Glomerular endothelial cell (primary cell): ENCODE data around the gene MACROD2. TPM values are rescaled to one million over a fixed set of nuclear protein-coding genes. Genes with fewer than 3 reads are reported as not detected.
"Not testable (repeated sequence)": the region's sequence is repeated elsewhere in the genome, so short reads cannot be mapped to it uniquely, and the experiment has no call there.

Source experiments
- DNase-seq: peaks from one replicate; pipeline ENCODE4 v3.0.0-alpha.2; 2011; ENCODE audit warnings: low read depth, low spot score; ENCODE audit errors: extremely low read depth
- total RNA-seq: library from RNA; depleted of rRNA; stranded (reverse); fragments of >200 nt; gene quantifications from 2 replicates; pipeline ENCODE4 v1.2.3, GENCODE V29; 2015

MACROD2 gene
- total RNA-seq, 1 donor from 2014 or later, result 0.76 TPM

DNA sequence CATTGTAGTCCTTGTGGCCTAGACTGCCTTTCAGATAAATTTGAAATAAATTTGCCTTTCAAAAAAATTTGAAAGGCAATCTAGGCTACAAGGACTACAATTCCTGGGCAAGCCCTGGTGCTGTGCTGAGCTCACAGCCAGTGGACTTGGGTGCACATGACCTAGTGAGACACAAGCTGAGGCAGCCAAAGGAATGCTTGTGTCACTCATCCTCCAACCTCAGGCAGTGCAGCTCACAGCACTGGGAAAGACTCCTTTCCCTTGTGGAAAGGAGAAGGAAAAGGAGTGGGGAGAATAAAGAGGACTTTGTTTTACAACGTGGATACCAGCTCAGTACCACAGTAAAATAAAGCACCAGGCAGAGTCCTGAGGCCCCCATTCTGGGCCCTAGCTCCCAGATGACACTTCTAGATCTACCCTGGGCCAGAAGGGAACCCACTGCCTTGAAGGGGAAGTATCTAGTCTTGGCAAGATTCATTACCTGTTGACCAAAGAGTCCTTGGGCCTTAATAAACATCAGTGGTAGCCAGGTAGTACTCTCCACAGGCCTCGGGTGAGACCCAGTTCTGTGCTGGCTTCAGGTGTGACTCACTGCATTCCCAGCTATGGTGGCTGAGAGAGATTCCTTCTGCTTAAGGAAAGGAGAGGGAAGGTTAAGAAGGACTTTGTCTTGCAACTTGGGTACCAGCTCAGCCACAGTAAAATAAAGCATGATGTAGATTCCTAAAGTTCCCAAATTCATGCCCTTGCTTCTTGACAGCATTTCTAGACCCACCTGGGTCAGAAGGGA is 1001.8 kb downstream of the MACROD2 start:
- no peak for DNase-seq

DNA sequence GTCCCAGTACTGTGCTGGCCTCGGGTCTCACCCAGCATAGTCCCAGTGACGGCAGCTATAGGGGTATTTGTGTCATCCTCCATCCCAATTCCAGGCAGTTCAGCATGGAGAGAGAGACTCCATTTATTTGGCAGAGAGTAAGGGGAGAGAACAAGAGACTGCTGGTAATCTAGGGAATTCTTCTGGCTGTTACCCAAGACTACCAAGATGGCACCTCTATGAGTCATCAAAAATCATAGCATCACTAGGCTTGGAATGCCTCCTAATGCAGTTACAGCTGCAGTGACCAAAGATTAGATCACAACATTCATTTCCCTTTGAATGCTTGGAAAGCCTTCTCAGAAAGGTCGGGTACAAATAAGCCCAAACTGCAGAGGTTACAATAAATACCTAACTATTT is 1002.5 kb downstream of the MACROD2 start:
- peak; percentile 36 for DNase-seq

DNA sequence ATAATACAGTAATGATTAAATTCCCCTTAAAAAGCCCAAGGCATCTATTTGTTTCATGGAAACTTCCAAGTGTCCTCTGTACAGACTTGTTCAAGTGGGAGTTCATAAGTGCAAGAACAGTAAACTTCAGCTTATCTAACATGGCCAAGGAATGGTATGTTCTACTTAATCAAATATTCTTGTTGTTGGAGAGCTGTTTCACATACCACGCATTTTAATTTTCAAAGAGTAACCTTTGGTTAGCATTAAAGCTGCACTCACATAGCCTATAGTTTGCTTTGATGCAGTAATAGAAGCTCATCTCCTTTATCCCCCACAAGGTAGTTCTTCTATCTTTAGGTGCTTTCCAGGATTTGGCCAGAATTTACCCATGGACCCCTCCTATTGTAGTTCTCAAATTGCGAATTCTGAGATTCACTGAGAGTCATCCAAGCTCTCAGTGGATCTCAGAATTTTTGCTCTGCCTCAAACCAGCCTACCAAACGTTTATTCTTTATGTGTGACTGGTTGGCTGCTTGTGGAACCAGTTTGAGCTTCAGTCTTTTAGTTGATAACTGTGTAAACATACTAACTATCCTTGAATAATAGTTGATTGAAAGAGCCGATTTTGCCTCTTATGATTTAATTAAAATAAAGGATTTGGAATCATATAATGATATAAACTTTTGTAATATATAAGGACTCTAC is 1010.1 kb downstream of the MACROD2 start:
- no peak for DNase-seq

DNA sequence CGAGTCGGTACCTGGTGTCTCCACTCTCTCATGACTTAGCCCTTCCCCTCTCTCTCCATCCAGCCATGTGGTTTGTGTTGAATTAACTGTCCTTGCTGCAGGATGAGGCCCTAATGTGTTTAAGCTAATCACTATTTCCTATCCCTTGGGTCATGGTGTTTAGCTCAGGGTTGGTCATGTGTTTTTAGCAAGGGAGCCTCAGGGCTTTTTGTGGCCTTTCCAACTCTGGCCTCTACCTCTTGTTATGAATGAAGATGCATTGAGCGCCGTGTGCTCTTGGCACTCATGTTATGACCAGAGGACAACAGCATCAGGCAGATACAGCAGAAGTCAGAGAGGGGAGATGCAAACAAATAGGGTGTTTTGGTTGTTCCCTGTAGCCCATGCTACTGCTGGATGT is 1016.3 kb downstream of the MACROD2 start:
- DNase-seq, result no peak

DNA sequence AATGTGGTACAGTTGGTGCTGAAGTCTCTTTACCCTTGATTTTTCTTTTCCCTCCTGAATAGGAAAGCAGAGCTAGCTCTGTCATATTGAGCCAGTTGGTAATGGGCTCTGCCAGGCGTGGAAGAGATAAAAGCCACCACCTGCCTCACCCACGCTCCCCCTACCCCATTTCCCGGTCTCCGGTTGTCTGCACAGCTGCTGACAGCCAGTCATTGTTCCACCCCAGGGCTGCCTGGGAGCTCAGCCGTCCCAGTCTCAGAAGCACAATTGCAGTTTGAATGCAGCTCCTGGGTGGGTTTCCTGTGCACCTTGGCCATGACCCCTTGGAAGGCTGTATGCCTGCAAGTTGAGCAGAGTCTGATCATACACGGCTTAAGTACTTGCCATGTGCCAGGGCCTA is 1017.2 kb downstream of the MACROD2 start:
- no peak for DNase-seq

DNA sequence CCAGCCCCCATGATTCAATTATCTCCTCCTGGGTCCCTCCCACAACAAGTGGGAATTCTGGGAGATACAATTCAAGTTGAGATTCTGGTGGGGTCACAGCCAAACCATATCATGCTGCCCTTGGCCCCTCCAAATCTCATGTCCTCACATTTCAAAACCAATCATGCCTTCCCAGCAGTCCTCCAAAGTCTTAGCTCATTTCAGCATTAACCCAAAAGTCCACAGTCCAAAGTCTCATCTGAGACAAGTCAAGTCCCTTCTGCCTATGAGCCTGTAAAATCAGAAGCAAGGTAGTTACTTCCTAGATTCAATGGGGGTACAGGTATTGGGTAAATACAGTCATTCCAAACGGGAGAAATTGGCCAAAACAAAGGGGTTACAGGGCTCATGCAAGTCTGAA is 1021.6 kb downstream of the MACROD2 start:
- DNase-seq, result not testable (repeated sequence)

DNA sequence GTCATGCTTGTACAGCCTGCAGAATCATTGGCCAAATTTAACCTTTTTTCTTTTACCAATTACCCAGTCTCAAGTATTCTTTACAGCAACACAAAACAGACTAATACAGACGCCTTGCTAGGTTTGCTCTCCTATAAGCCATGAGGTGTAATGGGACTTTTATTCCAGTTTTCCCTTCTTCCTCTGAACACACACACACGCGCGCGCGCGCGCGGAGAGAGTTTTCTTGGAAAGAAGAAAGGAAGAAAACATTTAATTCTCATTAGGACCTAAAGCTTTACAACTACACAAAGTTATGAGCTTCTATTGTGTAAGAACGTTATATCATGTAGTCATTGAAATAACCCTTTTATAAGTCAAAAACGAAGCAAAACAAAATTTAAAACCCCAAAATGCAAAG is 1023.6 kb downstream of the MACROD2 start:
- DNase-seq, result no peak

DNA sequence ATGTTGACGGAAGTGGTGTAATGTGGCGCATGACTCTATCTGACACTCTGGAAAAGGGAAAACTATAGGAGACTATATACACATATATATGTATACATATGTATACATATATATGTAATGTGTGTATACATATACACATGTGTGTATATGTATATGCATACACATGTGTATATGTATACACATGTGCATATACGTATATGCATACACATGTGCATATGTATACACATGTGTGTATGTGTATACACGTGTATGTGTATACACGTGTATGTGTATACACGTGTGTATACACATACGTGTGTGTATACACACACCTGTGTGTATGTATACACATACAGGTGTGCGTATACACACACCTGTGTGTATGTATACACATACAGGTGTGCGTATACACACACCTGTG is 1025.5 kb downstream of the MACROD2 start:
- no peak for DNase-seq

DNA sequence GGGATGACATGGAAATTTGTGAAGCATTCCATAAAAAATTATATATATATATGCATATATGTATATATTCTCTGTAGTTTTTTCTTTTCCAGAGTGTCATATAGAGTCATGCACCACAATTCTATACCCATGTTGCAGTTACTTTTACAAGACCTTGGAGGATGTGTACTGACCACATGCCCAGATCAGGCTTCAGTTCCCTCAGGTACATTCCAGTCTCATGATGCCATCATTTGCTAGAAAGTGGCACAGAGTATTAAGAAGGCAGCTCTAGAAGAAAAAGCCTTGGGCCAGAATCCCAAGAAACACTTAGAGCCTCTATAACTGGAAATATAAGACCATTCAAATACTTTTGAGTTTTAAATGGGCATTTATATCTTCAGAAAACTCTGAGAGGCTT is 1027.6 kb downstream of the MACROD2 start:
- no peak for DNase-seq

DNA sequence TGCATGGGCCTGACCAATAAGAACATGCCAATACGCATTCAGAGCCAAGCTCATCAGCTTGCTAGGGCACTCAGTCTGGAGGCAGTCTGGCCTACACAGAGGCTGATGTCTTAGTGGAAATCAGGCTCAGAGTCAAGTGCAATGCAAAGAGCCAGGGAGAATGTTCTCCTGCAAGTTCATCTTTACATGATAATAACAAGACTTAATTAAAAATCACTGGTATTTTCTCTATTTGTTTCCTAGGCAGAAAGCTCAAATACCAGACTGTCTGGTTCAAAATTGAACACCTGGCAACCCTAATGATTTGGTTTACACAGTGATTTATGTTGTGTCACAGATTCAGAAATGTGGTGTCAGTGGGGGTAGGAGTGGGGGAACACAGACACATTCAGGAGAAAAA is 1031.4 kb downstream of the MACROD2 start:
- no peak for DNase-seq

DNA sequence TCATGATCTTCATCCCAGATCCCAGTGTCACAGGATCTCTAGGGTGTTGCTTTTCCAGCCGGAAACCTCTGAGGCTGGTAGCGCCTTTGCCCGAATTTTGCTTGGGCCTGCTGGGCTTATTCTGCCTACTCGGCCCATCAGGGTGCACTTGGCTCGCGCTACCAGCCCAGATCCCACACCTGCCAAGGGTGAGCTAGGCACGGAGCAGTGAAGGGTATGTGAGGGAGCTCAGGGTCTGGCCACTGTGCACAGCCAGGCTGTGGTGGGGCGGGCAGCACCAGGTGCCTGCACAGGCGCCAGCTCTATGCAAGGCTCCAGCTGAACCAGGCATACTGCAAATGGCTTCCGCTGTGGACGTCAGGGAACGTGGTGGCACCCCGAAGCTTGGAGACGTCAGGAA is 1035.5 kb downstream of the MACROD2 start:
- no peak for DNase-seq

DNA sequence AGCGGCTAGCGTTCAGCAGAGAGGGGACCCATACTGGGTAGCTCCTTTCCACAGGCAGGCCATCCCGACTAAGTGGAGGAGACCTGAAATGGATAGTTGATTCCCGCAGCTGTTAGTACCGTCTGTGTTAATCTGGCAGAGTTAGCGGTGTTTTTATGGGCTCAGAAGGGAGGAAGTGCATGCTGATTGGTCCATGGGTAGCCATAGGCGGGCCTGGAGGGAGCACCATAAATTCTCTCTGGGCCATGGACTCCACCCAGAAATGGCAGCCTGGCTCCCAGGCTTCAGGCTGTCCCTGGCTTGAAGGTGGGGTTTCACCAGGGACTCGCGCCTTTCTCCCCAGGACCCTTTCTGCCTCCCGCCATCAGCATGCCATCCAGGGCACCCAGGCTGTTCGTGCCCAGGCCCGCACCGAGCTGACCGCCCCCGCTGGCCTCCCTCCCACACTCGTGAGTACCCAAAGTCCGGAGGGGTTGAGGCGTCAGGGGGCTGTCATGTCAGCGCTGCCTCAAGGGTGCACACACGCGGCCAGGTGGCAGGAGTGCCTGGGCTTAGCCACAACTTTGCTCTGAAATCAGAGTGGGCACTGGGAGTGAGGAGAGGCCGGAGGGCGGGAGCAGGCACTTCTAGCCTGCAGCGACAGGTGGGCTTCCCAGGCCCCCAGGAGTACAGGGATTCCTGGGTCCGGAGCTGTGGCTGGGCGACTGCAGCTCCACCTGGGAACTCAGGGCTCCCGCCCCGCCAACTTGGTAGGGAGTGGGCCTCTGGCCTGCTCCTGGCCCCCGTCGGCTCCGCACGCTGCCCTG is 1036.4 kb downstream of the MACROD2 start:
- DNase-seq, result no peak

DNA sequence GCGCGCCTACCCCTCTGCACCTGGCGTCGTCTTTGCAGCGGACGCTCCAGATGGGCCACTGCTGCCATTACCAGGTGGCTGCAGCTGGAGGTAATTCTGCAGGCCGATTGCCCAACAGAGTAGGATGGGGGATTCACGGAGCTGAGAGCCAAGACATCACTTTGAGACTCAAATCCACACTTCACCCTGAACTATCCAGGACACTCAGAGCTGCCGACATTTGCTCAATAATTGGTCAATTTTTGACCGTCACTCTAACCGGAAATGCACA is 1037.0 kb downstream of the MACROD2 start:
- DNase-seq, result no peak

DNA sequence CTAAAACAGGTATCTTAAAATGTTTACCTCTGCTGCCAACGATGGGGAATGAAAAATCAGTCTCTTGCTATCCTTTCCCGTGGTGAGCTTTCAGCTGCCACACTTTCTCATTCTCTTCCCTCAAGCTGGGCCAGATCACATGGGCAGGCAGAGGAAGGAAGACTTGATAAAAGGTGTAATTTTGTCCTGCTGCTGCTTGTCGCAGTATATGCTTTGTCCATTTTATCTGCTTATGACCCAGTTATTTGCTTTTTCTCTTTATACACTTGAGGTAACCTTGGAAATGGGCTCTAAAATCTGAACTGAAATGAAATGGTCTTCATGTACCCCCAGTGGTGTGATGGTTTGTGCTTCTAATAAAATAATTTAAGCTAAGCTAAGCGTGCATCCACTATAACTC is 1038.0 kb downstream of the MACROD2 start:
- DNase-seq, result no peak

DNA sequence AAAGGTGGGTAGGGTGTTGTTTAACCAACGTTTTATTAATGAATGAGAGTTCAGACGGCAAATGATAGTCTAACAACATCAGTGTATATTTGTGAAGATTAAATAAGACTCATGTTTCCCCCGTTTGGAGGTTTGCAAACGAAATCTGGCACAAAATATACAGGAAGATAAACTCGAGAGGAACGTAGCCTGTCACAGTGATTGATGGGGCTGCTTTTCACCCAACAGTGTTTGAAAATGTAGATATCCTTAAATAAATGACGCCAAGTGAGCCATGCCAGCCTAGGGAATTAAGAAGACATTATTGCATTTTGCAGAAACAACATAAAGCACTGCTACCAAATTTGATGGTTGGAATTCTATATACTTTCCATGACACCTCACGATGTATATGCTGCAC is 1038.6 kb downstream of the MACROD2 start:
- no peak for DNase-seq

DNA sequence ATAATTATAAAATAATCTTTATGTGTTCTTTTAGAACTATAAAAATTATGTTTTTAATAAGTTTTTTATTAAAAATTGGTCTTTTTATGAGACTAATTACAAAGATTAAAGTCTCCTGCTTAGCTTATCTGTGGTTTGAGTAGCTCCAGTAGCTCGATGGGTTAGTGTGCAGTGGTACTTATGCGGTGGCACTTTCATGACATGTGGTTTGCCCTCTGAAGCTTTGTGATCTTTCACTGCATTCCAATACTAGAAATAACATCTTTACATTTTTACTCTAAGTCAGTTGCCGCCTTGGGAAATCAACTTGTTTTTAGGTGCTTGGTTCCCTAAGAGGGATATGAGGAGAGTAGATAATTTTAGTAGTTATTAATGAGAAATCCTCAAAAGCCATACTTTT is 1041.6 kb downstream of the MACROD2 start:
- DNase-seq, result no peak

DNA sequence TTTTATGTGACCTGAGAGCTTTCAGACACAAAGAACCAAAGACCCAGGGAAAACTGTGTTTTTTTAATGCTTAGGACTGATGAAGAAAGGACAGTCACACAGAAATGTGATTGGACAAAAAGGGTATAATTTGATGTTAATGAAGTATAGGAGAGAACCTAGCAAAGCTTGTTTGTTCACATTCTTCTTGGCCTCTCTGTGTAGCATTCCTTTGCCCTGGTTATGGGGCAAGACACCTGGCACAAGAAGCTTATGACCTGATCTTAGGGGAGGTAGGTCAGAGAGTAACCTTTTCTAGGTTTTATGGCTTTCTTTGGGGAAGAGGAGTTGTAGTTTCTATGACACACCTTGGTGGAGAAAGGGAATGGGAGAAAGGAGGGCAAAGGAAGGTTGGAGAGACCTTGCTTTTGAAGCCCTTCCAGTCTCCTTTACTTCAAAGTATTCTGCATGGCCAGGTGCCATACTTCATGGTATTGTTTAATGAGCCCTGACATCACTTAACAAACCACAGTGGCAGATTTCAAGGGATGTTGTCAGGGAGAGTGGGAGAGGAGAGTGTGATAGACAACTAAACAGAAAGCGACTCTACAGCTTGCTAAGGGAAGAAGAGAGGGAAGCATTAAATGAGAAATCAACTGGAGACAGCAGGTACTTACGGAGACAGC is 1043.9 kb downstream of the MACROD2 start:
- DNase-seq, result no peak

DNA sequence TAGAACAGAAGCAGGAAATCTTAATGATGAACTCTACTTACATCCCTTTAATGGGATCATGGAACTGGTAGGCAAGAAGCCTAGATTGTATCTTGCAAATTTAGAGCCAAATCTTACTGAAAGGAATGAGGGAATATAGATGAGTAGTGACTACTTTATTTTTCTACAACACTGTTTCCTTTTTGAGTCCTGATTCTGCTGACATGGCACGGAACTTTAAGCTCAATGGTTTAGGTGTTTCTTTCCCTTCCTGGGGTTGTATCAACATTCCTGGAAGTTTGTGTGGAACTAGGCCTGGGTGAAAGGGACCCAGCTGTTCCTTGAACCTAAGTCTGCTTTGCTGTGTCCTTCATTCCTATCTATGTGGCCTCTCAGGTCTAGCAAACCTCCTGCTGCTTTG is 1047.4 kb downstream of the MACROD2 start:
- no peak for DNase-seq

DNA sequence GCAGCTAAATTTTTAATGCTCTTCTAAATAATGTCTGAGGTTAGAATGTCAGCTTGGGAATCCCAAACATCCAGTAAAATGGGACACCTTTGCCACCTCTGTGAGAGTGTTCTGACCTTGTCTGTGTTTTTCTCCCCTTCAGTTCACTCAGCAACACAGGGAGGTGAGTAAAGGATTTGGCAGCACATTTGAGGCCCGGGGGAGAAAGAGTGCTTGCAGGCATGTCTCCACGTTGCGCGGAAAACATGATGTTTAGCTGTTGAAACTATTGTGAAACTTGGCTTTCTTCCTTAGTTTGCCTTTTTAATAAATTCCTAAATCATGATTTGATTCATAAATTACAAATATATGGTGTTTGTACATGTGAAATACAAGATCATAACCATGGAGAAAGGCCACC is 1049.9 kb downstream of the MACROD2 start:
- DNase-seq, result no peak

DNA sequence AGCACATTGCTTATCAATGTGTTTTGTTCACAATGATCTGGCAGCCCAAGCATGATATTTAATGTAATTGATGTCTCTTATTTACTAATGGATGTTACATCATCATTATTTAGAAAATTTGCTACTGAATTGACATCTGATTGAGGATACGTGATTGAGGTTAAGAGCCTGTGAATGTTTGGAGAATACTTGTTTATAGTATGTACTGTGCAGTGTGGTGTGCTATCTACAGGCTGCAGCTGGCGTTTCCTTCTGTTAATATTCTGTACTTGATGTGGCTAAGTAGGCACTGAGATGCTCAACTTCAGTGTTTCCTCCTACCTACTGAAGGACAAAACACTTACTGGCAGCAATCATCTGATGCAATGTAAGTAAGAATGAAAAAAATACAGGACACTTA is 1051.7 kb downstream of the MACROD2 start:
- DNase-seq, result no peak

DNA sequence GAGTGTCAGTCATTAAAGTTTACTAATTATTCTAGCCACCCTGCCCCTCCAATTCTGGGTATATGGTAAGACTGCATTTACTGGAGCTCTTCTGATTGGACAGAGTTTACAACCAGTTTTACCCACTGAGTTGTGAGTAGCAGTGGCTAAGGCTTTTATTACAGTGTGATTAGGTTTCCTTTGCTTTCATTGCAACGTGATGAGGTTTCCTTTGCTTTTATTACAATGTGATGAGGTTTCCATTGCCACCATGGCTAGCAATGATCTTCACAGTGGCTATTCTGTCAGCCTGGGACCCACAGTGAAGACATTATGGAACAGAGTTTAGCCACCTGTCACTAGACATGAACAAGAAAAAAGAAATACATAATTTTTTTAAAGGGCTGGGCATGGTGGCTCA is 1052.3 kb downstream of the MACROD2 start:
- no peak for DNase-seq
